ENCODE data around the gene BTBD2.

Gene BTBD2

DNA sequence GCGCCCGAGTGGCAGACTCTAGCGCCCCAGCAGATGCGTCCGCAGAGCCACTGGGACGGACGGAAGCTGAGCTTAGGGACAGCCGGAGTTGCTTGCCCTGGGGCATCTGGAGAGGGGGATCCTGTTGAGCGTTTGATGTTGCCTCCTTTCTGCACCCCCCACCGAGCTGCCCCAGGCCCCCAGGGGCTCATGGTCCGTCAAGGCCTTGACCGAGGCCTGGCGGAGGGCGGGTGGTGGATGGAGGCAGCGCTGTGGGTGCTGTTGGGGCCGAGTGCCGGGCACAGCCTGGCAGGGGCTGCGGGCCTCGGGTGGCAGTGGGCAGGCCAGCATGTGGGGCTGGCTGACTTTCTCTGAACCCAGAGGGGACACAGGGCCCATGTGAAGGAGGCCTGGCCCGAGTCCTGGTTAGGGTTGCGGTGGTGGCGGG, 71.8 kb downstream of the BTBD2 start:
- H3K4me3 ChIP-seq (ENCODE audit: low read depth, low read length) = no peak overlapping the region; the same call in 1 of the 2 replicates
- H3K4me1 ChIP-seq (ENCODE audit: control insufficient read depth, insufficient read depth, low read length, unreplicated experiment) = peaks cover 5% of the 10 kb centered on the region
- no peak overlapping the region for H3K27ac ChIP-seq (ENCODE audit: low read depth, low read length)
- H2AFZ ChIP-seq (ENCODE audit: low read length, unreplicated experiment) = no peak overlapping the region
- no peaks in the 10 kb centered on the region for H3K27me3 ChIP-seq (ENCODE audit: insufficient read depth, low read length)
- H3K36me3 ChIP-seq (ENCODE audit: insufficient read depth, low read length) = no peaks in the 10 kb centered on the region
- peaks cover 55% of the 10 kb centered on the region for H3K79me2 ChIP-seq (ENCODE audit: control insufficient read depth, insufficient read depth, low read length, unreplicated experiment)

- Histone ChIP-seq H2AFZ (ENCODE audit: low read length, unreplicated experiment) (no peak overlapping the region), H3K27ac (ENCODE audit: low read depth, low read length) (no peak overlapping the region), H3K36me3 (ENCODE audit: insufficient read depth, low read length) (no peaks in the 10 kb centered on the region), H3K79me2 (ENCODE audit: control insufficient read depth, insufficient read depth, low read length, unreplicated experiment) (peaks cover 52% of the 10 kb centered on the region), H3K27me3 (ENCODE audit: insufficient read depth, low read length) (no peaks in the 10 kb centered on the region), H3K4me1 (ENCODE audit: control insufficient read depth, insufficient read depth, low read length, unreplicated experiment) (peaks cover 5% of the 10 kb centered on the region), H3K4me3 (ENCODE audit: low read depth, low read length) (peak overlapping the region; percentile 82)
These were observed 72.5 kb downstream of the BTBD2 start for GRCh38 chr19:1942934-1943555.

GRCh38 chr19:1942078-1942933, 73.2 kb downstream of the BTBD2 start:
- peaks cover 45% of the 10 kb centered on the region for H3K79me2 ChIP-seq (ENCODE audit: control insufficient read depth, insufficient read depth, low read length, unreplicated experiment)
- peak overlapping the region; percentile 82 for H3K4me3 ChIP-seq (ENCODE audit: low read depth, low read length)
- no peaks in the 10 kb centered on the region for H3K36me3 ChIP-seq (ENCODE audit: insufficient read depth, low read length)
- no peaks in the 10 kb centered on the region for H3K27me3 ChIP-seq (ENCODE audit: insufficient read depth, low read length)
- H3K27ac ChIP-seq (ENCODE audit: low read depth, low read length) = peak overlapping the region; percentile 75
- peaks cover 5% of the 10 kb centered on the region for H3K4me1 ChIP-seq (ENCODE audit: control insufficient read depth, insufficient read depth, low read length, unreplicated experiment)
- peak overlapping the region; percentile 19 for H2AFZ ChIP-seq (ENCODE audit: low read length, unreplicated experiment)

GRCh38 chr19:1941146-1942077, 74.1 kb downstream of the BTBD2 start, which contains the start of gene CSNK1G2:
CSNK1G2 (plus strand) TSS chr19:1941172; CDS start chr19:1969773, 28,601 bp downstream.
- Histone ChIP-seq H3K27ac (ENCODE audit: low read depth, low read length) (peak within 1 kb of the TSS; percentile 93), H3K79me2 (ENCODE audit: control insufficient read depth, insufficient read depth, low read length, unreplicated experiment) (peaks cover 41% of the 10 kb centered on the region), H2AFZ (ENCODE audit: low read length, unreplicated experiment) (peak within 1 kb of the TSS; percentile 83), H3K4me3 (ENCODE audit: low read depth, low read length) (peak within 1 kb of the TSS; percentile 87), H3K27me3 (ENCODE audit: insufficient read depth, low read length) (no peaks in the 10 kb centered on the region), H3K4me1 (ENCODE audit: control insufficient read depth, insufficient read depth, low read length, unreplicated experiment) (peaks cover 5% of the 10 kb centered on the region), H3K36me3 (ENCODE audit: insufficient read depth, low read length) (no peaks in the 10 kb centered on the region)

DNA sequence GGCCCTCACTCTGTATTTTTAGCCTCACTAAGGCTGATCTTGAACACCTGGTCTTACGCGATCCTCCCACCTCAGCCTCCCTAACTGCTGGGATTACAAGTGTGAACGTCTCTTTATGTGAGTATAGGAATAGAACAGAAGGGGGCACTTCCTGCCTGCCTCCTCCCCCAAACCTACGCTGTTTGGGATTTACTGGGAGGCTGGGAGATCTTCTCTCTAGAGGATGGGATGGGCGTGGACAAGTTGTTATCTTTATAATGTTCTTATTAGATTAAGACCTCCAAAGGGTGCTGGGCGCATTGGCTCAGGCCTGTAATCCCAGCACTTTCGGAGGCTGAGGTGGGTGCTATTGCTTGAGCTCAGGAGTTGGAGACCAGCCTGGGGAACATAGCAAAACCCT, 77.4 kb downstream of the BTBD2 start:
- Histone ChIP-seq H2AFZ (ENCODE audit: low read length, unreplicated experiment) (no peak overlapping the region), H3K27me3 (ENCODE audit: insufficient read depth, low read length) (no peaks in the 10 kb centered on the region), H3K79me2 (ENCODE audit: control insufficient read depth, insufficient read depth, low read length, unreplicated experiment) (peaks cover 11% of the 10 kb centered on the region), H3K36me3 (ENCODE audit: insufficient read depth, low read length) (no peaks in the 10 kb centered on the region), H3K4me1 (ENCODE audit: control insufficient read depth, insufficient read depth, low read length, unreplicated experiment) (peaks cover 4% of the 10 kb centered on the region), H3K27ac (ENCODE audit: low read depth, low read length) (no peak overlapping the region), H3K4me3 (ENCODE audit: low read depth, low read length) (no peak overlapping the region)

GRCh38 chr19:1936916-1937610, 78.5 kb downstream of the BTBD2 start:
- Histone ChIP-seq H3K27ac (ENCODE audit: low read depth, low read length) (no peak overlapping the region), H3K4me3 (ENCODE audit: low read depth, low read length) (no peak overlapping the region), H3K79me2 (ENCODE audit: control insufficient read depth, insufficient read depth, low read length, unreplicated experiment) (peaks cover 6% of the 10 kb centered on the region), H3K27me3 (ENCODE audit: insufficient read depth, low read length) (no peaks in the 10 kb centered on the region), H3K4me1 (ENCODE audit: control insufficient read depth, insufficient read depth, low read length, unreplicated experiment) (no peaks in the 10 kb centered on the region), H3K36me3 (ENCODE audit: insufficient read depth, low read length) (no peaks in the 10 kb centered on the region), H2AFZ (ENCODE audit: low read length, unreplicated experiment) (no peak overlapping the region)

GRCh38 chr19:1936430-1936829, 79.1 kb downstream of the BTBD2 start:
- Histone ChIP-seq H3K36me3 (ENCODE audit: insufficient read depth, low read length) (no peaks in the 10 kb centered on the region), H3K27me3 (ENCODE audit: insufficient read depth, low read length) (no peaks in the 10 kb centered on the region), H2AFZ (ENCODE audit: low read length, unreplicated experiment) (no peak overlapping the region), H3K79me2 (ENCODE audit: control insufficient read depth, insufficient read depth, low read length, unreplicated experiment) (peaks cover under 1% of the 10 kb centered on the region), H3K4me3 (ENCODE audit: low read depth, low read length) (no peak overlapping the region), H3K4me1 (ENCODE audit: control insufficient read depth, insufficient read depth, low read length, unreplicated experiment) (no peaks in the 10 kb centered on the region), H3K27ac (ENCODE audit: low read depth, low read length) (no peak overlapping the region)

DNA sequence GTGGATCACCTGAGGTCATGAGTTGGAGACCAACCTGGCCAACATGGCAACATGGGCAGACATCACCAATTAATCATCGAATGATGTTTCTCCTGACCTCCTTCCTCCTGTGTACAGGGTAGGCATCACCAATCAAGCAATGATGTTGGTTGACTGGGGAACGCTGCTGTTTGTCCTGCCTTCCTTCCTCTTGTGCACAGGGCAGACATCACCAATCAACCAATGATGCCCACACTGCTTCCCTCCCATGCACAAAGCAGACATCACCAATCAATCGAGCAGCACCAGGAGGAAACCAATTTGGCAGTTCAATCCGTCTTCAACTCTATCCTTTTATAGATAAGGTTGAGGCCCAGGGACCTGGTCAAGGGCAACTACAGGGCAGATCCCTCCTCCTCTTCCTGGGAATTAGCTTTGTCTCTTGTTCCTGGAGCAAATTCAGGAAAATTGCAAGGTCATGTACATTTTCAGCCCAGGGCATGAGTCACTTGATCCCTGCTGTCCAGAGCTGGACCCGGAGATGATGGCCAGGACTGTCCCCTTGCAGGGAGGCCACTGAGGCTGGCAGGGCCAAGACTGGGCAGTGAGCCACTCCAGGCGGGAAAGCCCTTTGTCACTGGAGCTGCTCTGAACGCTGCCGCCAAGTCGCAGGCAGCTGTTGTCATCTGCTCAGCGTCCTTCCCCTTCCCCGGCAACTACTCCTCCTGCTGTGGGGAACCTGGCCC, 79.9 kb downstream of the BTBD2 start:
- H2AFZ ChIP-seq (ENCODE audit: low read length, unreplicated experiment) = no peak overlapping the region
- H3K27me3 ChIP-seq (ENCODE audit: insufficient read depth, low read length) = no peaks in the 10 kb centered on the region
- H3K79me2 ChIP-seq (ENCODE audit: control insufficient read depth, insufficient read depth, low read length, unreplicated experiment) = no peaks in the 10 kb centered on the region
- no peaks in the 10 kb centered on the region for H3K4me1 ChIP-seq (ENCODE audit: control insufficient read depth, insufficient read depth, low read length, unreplicated experiment)
- no peak overlapping the region for H3K27ac ChIP-seq (ENCODE audit: low read depth, low read length)
- H3K4me3 ChIP-seq (ENCODE audit: low read depth, low read length) = no peak overlapping the region
- H3K36me3 ChIP-seq (ENCODE audit: insufficient read depth, low read length) = no peaks in the 10 kb centered on the region
